ENCODE measurements around the gene HAPLN3.
"Not testable (repeated sequence)": the region's sequence is repeated elsewhere in the genome, so short reads cannot be mapped to it uniquely, and the experiment has no call there.

HAPLN3 gene, protein sequence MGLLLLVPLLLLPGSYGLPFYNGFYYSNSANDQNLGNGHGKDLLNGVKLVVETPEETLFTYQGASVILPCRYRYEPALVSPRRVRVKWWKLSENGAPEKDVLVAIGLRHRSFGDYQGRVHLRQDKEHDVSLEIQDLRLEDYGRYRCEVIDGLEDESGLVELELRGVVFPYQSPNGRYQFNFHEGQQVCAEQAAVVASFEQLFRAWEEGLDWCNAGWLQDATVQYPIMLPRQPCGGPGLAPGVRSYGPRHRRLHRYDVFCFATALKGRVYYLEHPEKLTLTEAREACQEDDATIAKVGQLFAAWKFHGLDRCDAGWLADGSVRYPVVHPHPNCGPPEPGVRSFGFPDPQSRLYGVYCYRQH

DNA sequence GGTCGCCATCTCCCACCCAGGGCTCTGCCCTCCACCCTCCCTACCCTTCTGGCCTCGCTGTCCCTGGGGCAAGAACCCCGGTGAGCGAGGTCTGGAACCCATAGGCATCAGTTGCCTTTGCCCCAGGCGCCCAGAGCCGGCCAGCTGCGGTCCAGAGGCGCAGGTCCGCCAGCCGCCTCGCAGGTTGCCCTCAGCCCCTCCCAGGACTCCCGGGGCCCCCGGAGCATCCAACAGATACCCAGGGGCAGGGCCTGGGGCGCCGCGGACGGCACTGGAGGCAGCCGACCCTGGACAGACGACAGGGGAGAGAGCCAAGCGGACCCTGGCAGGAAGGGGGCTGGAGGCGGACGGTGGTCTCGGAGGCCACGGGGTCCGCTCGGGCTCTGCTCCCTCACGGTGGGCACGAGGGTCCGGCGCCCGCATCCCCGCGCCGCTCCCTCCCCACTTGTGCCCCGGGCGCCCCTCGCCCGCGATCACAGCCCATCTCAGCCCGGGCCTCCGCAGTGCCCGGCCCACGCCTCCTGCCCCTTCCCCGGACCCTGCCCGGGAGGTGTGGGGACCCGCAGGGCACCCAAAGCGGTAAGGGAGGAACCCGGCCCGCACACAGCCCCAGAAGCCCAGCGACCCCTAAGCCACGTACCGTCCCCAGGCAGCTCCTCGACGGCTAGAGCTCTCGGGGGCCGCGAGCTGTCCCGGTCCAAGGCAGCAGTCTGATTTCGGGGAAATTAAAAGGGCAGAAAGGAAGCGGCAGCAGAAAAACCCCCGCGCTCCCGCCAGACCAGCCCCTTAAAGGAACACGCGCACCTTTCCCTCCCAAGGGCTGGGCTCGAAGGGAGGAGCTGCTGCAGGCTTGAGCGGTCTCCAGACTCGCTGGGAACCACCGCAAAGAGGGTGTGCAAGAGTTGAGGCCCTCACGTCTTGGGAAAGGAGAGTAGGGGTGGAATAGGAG is at the start of gene HAPLN3:
HAPLN3 (minus strand) TSS at position 726 of the 949 bp plus-strand sequence. CDS start 8,246 bp downstream, outside the sequence.
- Mint-ChIP-seq H3K36me3 (ENCODE audit: low read depth) (peaks cover 31% of the 10 kb centered on the region), H3K4me3 (peak within 1 kb of the TSS; percentile 81), H3K9me3 (no peaks in the 10 kb centered on the region), H3K4me1 (ENCODE audit: low read depth) (peaks cover 37% of the 10 kb centered on the region), H3K27ac (peak within 1 kb of the TSS; percentile 94), H3K27me3 (no peaks in the 10 kb centered on the region)
- DNase-seq: peak; percentile 79

DNA sequence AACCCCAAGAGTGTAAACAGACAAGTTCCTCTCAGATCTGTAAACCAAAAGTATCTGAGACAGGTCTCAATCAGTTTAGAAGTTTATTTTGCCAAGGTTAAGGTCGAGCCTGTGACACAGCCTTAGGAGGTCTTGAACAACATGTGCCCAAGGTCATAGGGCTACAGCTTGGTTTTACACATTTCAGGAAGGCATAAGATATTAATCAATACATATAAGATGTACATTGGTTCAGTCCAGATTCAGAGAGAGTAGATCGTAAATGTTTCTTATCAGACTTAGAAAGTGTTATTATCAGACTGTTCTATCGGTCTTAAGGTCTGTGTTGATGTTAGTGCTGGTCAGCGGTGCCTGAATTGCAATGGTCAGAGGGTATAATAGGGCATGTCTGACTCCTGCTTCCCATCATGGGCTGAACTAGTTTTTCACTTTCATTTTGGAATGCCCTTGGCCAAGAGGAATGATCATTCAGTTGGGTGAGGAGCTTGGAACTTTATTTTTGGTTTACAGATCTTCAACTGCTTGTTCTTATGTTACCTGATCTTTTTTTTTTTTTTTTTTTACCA is 44.8 kb upstream of the HAPLN3 start:
- no peaks in the 10 kb centered on the region for H3K9me3 Mint-ChIP-seq
- H3K4me1 Mint-ChIP-seq (ENCODE audit: low read depth): no peaks in the 10 kb centered on the region
- no peaks in the 10 kb centered on the region for H3K36me3 Mint-ChIP-seq (ENCODE audit: low read depth)
- H3K4me3 Mint-ChIP-seq: no peak overlapping the region
- no peaks in the 10 kb centered on the region for H3K27me3 Mint-ChIP-seq
- no peak overlapping the region for H3K27ac Mint-ChIP-seq
- DNase-seq: no peak

DNA sequence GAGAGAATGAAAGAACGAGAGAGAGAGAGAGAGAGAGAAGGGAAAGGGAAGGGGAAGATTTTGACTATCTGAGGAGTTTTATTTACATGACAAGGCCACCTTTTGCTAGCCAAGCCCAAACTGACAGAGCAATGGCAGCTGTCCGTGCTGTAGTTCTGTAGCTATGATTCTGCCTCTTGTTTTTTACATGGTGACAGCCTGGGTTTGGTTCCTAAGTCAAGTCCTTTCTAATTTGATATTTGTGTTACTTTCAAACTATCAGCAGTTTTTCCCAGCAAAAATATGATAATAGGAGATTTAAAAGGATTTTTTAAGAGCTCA is 44.1 kb upstream of the HAPLN3 start:
- Mint-ChIP-seq H3K27ac (no peak overlapping the region), H3K27me3 (no peaks in the 10 kb centered on the region), H3K9me3 (no peaks in the 10 kb centered on the region), H3K4me3 (no peak overlapping the region), H3K36me3 (ENCODE audit: low read depth) (no peaks in the 10 kb centered on the region), H3K4me1 (ENCODE audit: low read depth) (no peaks in the 10 kb centered on the region)
- no peak for DNase-seq

DNA sequence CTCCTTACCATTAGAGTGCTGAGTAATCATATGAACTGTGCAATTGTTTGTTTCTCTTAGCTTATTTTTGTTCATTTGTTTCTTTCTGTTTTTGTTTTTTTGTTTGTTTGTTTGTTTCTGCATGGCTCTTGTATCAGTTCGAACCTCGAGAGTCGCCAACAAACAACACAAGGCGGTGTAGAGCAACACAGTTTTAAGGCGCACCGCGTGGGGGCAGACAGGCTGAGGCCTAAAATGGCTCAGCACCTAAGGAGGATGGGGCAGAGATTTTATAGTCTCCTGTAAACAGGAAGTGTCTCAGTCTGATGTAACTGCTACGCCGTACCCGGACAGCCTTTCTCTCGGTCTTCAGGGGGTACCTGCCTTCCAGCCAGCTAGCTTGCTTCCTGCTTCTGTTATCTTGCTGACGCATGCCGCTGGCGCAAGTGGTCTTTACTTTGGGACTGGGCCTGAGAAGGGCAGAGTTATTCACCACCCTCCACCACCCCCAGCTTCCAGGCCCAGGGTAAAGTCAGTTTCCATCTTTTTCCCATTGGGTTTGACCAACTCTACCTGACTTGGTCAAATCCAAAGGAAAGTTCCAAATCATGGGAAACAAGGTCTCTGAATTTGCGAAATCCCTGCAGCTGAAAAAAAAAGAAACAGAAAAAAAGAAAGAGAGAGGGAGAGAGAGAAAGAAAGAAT is 43.6 kb upstream of the HAPLN3 start:
- Mint-ChIP-seq H3K9me3 (no peaks in the 10 kb centered on the region), H3K36me3 (ENCODE audit: low read depth) (no peaks in the 10 kb centered on the region), H3K4me1 (ENCODE audit: low read depth) (no peaks in the 10 kb centered on the region), H3K27me3 (no peaks in the 10 kb centered on the region), H3K27ac (no peak overlapping the region), H3K4me3 (no peak overlapping the region)
- DNase-seq: no peak

DNA sequence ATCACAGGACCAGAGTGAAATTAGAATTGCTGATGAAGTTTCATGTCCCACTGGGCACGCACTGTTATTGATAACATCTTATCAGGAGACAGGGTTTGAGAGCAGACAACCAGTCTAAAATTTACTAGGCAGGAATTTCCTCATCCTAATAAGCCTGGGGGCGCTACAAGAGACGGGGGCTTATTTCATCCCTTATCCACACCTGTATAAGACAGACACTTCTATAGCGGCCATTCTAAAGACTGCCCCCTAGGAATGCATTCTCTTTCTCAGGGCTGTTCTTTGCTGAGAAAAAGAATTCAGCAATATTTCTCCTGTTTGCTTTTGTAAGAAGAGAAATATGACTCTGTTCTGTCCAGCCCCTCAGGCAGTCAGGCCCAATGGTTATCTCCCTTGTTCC is 39.1 kb upstream of the HAPLN3 start:
- H3K36me3 Mint-ChIP-seq (ENCODE audit: low read depth); H3K27ac Mint-ChIP-seq; H3K9me3 Mint-ChIP-seq; H3K4me3 Mint-ChIP-seq; DNase-seq; H3K4me1 Mint-ChIP-seq (ENCODE audit: low read depth): not testable (repeated sequence)
- H3K27me3 Mint-ChIP-seq: peaks cover 20% of the 10 kb centered on the region

DNA sequence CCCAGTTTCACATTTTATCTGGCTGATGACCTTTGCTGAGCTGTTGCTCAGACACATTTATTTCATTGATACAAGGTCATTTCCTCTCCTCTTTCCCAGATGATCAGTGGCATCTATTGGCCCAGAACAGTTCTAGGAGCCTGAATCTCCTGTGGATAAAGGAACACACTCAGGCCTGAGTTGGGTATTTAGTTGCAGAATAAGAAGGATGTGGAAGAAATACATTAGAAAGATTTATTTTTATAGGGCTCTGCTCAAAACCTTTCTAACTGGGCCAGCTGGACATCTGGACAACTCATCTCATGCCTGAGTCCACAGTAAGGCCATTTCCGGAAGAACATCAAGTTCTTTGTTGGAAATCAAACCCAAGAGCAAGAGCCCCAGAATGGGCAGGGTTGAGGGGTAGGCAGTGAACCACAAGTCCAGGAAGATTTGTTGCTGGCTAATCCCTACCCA is 37.6 kb upstream of the HAPLN3 start:
- peaks cover 2% of the 10 kb centered on the region for H3K36me3 Mint-ChIP-seq (ENCODE audit: low read depth)
- H3K9me3 Mint-ChIP-seq: peaks cover 4% of the 10 kb centered on the region
- peaks cover 22% of the 10 kb centered on the region for H3K27me3 Mint-ChIP-seq
- H3K4me1 Mint-ChIP-seq (ENCODE audit: low read depth): no peaks in the 10 kb centered on the region
- DNase-seq: no peak
- no peak overlapping the region for H3K4me3 Mint-ChIP-seq
- H3K27ac Mint-ChIP-seq: no peak overlapping the region

DNA sequence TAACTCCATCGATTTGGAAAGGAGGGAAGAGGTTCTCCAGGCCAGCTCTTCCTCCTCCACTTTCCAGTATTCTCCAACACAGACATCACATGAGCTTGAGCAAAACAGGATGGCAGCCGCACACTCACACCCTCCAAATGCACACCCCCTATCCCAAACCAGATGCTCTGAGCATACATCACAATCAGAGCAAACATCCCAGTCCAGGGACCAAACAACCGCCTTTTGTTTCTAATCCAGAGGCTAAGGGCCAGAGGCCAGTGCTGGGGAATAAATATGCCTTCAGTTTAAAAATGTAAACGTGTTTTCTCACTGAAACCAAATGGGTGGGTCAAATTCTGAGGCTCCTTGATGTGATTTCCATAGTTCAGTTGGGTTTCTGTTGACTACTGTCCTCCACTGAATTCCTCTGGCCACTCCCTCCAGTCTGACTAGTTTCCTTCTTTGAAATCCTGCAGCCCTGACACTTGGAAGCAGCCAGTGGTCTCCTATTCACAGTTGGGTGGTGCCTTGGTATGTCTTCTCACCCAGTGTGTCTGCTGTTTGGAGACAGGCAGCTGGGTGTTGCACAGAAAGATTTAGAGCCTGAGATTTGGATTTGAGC is 37.0 kb upstream of the HAPLN3 start:
- no peak for DNase-seq
- H3K27ac Mint-ChIP-seq: no peak overlapping the region
- peaks cover 4% of the 10 kb centered on the region for H3K9me3 Mint-ChIP-seq
- H3K4me1 Mint-ChIP-seq (ENCODE audit: low read depth): no peaks in the 10 kb centered on the region
- no peak overlapping the region for H3K4me3 Mint-ChIP-seq
- peaks cover 22% of the 10 kb centered on the region for H3K27me3 Mint-ChIP-seq
- peaks cover 2% of the 10 kb centered on the region for H3K36me3 Mint-ChIP-seq (ENCODE audit: low read depth)

DNA sequence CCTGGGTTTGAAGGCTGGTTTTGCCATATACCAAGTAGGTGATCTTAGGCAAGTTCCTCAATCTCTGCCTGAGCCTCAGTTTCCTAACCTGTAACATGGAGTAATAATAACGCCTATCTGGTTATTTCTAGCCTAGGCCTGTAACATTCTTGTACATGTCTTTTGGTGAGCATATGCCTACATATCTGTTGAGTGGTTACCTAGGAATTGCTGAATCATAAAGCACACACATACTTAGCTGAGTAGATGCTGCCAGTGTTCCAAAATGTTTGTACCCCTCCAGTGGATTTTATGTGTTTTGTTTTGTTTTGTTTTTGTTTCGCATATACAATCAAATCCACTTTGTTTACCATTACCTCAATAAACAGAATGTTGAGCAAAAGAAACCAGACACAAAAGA is 35.2 kb upstream of the HAPLN3 start:
- Mint-ChIP-seq H3K36me3 (ENCODE audit: low read depth) (peaks cover 2% of the 10 kb centered on the region), H3K4me3 (no peak overlapping the region), H3K27ac (no peak overlapping the region), H3K4me1 (ENCODE audit: low read depth) (no peaks in the 10 kb centered on the region), H3K9me3 (peaks cover 4% of the 10 kb centered on the region), H3K27me3 (peaks cover 22% of the 10 kb centered on the region)
- no peak for DNase-seq

DNA sequence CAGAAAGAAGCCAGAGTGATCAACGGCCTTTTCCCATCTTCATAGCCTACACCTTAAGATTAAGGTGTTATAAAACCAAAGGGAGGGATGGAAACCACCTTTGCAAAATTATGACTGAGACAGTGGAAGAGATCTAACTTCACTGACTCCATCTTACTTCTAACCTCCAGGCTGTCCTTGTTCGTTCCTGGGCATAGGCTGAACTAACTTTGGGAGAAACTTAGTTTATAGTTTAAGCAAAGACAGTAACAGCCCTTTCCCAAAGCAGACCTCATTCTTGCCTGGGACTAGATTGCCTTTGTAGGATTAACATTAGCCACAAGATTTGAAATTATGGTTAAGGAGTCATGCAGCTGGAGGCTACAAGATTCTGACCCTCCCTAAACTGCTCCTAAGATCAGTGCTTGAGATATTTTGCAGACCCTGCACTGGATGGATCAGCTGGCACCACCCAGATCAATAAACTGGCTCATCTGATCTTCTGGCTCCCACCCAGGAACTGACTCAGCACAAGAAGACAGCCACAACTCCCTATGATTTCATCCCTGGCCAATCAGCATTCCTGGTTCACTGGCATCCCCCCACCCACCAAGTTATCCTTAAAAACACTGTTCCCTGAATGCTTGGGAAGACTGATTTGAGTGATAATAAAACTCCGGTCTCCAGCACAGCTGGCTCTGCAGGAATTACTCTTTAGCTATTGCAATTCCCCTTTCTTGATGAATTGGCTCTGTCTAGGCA is 34.2 kb upstream of the HAPLN3 start:
- DNase-seq; H3K4me1 Mint-ChIP-seq (ENCODE audit: low read depth); H3K36me3 Mint-ChIP-seq (ENCODE audit: low read depth); H3K27ac Mint-ChIP-seq; H3K4me3 Mint-ChIP-seq; H3K9me3 Mint-ChIP-seq: not testable (repeated sequence)
- peaks cover 22% of the 10 kb centered on the region for H3K27me3 Mint-ChIP-seq

DNA sequence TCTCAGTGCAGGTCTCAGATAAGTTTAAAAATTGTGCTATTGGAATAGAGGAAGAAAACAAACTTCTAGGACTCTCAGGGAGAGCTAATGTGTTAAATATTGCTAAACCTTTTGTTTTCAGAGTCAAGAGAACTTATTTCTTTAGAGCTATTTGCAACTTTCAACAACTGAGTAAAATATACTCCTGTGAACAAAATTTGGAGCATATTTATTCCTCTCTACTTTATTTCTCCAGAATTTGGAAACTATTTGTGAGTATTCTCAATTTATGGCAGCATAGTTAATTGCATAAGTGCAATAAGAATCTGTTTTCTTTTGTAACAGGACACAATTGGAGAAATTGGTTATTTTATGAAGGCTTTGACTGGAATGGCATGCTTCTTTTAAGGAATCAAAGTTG is 32.8 kb upstream of the HAPLN3 start:
- H3K9me3 Mint-ChIP-seq; H3K4me1 Mint-ChIP-seq (ENCODE audit: low read depth); H3K4me3 Mint-ChIP-seq; DNase-seq; H3K36me3 Mint-ChIP-seq (ENCODE audit: low read depth); H3K27ac Mint-ChIP-seq: not testable (repeated sequence)
- H3K27me3 Mint-ChIP-seq: peaks cover 24% of the 10 kb centered on the region

DNA sequence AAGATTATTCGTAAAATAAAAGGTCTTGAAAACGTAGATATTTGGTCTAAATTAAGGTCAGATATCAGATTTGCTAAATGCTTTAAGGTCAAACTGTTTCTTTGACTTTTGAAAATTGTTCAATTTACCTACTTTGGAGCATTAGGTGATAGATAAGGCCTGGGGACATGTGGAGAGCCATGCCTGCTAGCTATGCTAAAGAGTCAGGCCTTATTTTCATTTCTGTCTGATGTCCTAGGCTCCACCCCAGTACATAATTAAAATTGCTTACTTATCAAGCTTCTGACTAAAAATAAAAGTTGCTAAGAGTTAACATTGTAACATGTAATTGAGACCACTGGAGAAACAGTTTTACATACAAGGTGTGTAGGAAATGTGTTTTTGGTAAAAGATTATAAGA is 30.3 kb upstream of the HAPLN3 start:
- H3K27me3 Mint-ChIP-seq: peaks cover 29% of the 10 kb centered on the region
- H3K4me1 Mint-ChIP-seq (ENCODE audit: low read depth): peaks cover 11% of the 10 kb centered on the region
- H3K27ac Mint-ChIP-seq; H3K36me3 Mint-ChIP-seq (ENCODE audit: low read depth); H3K4me3 Mint-ChIP-seq; DNase-seq; H3K9me3 Mint-ChIP-seq: not testable (repeated sequence)

DNA sequence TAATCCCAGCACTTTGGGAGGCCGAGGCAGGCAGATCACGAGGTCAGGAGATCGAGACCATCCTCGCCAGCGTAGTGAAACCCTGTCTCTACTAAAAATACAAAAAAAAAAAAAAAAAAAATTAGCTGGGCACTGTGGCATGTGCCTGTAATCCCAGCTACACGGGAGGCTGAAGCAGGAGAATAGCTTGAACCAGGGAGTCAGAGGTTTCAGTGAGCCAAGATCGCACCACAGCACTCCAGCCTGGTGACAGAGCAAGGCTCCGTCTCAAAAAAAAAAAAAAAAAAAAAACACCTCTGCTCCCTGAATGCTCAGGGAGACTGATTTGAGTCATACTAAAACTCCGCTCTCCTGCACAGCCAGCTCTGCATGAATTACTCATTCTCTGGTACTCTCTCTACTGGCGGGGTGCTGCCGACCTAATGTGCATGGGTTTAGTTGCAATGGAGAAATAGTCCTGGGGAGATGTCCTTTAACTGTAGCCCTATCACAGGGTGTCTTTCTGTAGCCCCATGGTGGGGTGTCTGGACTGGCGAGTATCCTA is 25.6 kb upstream of the HAPLN3 start:
- H3K9me3 Mint-ChIP-seq; H3K4me3 Mint-ChIP-seq; H3K36me3 Mint-ChIP-seq (ENCODE audit: low read depth): not testable (repeated sequence)
- Mint-ChIP-seq H3K27me3 (peaks cover 42% of the 10 kb centered on the region), H3K27ac (peak overlapping the region; percentile 53), H3K4me1 (ENCODE audit: low read depth) (peaks cover 41% of the 10 kb centered on the region)
- peak; percentile 49 for DNase-seq

DNA sequence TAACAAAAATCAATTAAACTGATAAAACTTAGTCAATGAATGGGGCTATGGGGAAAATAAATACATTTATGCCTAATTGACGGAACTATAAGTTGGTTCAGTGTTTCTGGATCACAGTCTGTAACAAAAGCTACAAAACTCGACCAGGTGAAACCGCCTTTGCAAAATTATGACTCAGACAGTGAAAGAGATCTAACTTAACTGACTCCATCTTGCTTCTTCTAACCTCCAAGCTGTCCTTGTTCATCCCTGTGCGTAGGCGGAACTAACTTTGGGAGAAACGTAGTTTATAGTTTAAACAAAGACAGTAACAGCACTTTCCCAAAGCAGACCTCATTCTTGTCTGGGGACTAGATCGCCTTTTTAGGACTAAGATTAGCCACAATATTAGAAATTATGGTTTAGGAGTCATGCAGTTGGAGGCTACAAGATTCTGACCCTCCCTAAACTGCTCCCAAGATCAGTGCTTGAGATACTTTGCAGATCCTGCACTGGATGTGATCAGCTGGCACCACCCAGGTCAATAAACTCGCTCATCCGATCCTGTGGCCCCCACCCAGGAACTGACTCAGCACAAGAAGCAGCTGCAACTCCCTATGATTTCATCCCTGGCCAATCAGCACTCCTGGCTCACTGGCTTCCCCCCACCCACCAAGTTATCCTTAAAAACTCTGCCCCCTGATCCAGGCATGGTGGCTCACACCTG is 25.0 kb upstream of the HAPLN3 start:
- Mint-ChIP-seq H3K27me3 (peaks cover 44% of the 10 kb centered on the region), H3K36me3 (ENCODE audit: low read depth) (no peaks in the 10 kb centered on the region), H3K4me1 (ENCODE audit: low read depth) (peaks cover 41% of the 10 kb centered on the region), H3K4me3 (no peak overlapping the region), H3K27ac (peak overlapping the region; percentile 53), H3K9me3 (no peaks in the 10 kb centered on the region)
- no peak for DNase-seq

All from activated T-cell treated with anti-CD3 and anti-CD28 coated beads, Interleukin-2, amount 50 U/mL, for 24 hours (primary cell).